ENCODE results near the gene URB1. TPM values are rescaled to one million over a fixed set of nuclear protein-coding genes. Genes with fewer than 3 reads are reported as not detected.
A peak's percentile ranks its signal among the peaks of the same experiment; 100 is the strongest.

The URB1 gene
- total and polyA plus RNA-seq, 2 donors (not counting 3 experiments of a cell fraction or from before 2014, with no cell fraction given): 8.0 to 27.3 TPM

GRCh38 chr21:32364387-32364786 lies 28.4 kb downstream of the URB1 start:
- H3K4me2 ChIP-seq (ENCODE audit: insufficient read depth, low read length): no peak overlapping the region
- ChIA-PET CTCF (interaction anchor here (1.4 to 2.2 kb wide), 3 partner anchors 8 to 237 kb away, joined by 5 to 7 read pairs (median 5); no protein-coding TSS in a partner anchor), POLR2A (no interaction called here)
- dilution Hi-C loops (cut with MboI; ENCODE audit: extremely low pct_ligation_motif_present, low sequenced_read_pairs) (no loop called here), intact Hi-C loops (cut with micrococcal nuclease) (no loop called here)
- H3K9ac ChIP-seq (replicated peaks; ENCODE audit: extremely low read depth, insufficient read depth, low read length): no peak overlapping the region
- H3K9me1 ChIP-seq (replicated peaks; ENCODE audit: control insufficient read depth, extremely low read depth, insufficient read depth, low read length): no peaks in the 10 kb centered on the region
- H3K4me3 ChIP-seq (replicated peaks in 1 of 3; ENCODE audit: insufficient read depth in 1 of 3, low read depth in 1 of 3, low read length in 3 of 3): no peak overlapping the region
- no peak for TF ChIP-seq MYC (IDR thresholded peaks at IDR 0.05; ENCODE audit: low read depth, low read length)
- H2AFZ ChIP-seq (ENCODE audit: low read depth, low read length): no peak overlapping the region
- H3K27ac ChIP-seq (ENCODE audit: insufficient read depth, low read depth, low read length): no peak overlapping the region
- no peaks in the 10 kb centered on the region for H3K27me3 ChIP-seq (ENCODE audit: control insufficient read depth in 2 of 2, insufficient read depth in 2 of 2, low read length in 2 of 2)
- H4K20me1 ChIP-seq (replicated peaks; ENCODE audit: control insufficient read depth, extremely low read depth, insufficient read depth, low read length): no peaks in the 10 kb centered on the region
- H3K4me1 ChIP-seq (ENCODE audit: control insufficient read depth, extremely low read depth, insufficient read depth, low read length): no peaks in the 10 kb centered on the region
- H3K36me3 ChIP-seq (ENCODE audit: control insufficient read depth in 2 of 2, extremely low read depth in 1 of 2, insufficient read depth in 2 of 2, low read length in 2 of 2): peaks cover 13 to 29% of the 10 kb centered on the region in 2 experiments
- H3K9me3 ChIP-seq (replicated peaks; ENCODE audit: control insufficient read depth, insufficient read depth, low read length): no peaks in the 10 kb centered on the region
- BruUV-seq (replicated peaks): no TSS peak
- FAIRE-seq (no peak), DNase-seq (ENCODE audit: low read depth, low spot score) (no peak)
- no peaks in the 10 kb centered on the region for H3K79me2 ChIP-seq (ENCODE audit: control insufficient read depth, insufficient read depth, low read length)

GRCh38 chr21:32360401-32360975 lies 32.3 kb downstream of the URB1 start:
- H3K27ac ChIP-seq (ENCODE audit: insufficient read depth, low read depth, low read length): peak overlapping the region; percentile 50
- no peak for TF ChIP-seq MAX (IDR thresholded peaks at IDR 0.05; ENCODE audit: insufficient read depth, insufficient read length)
- no peak for TF ChIP-seq POLR2A (IDR thresholded peaks at IDR 0.05; ENCODE audit: low read depth, low read length)
- no peak for TF ChIP-seq POLR2AphosphoS5 (IDR thresholded peaks at IDR 0.05; ENCODE audit: insufficient read depth, low read depth, low read length)
- TF ChIP-seq GATA2 (IDR thresholded peaks at IDR 0.05; ENCODE audit: insufficient read depth, insufficient read length, low read depth, low read length): no peak
- no peaks in the 10 kb centered on the region for H3K9me1 ChIP-seq (replicated peaks; ENCODE audit: control insufficient read depth, extremely low read depth, insufficient read depth, low read length)
- ChIA-PET POLR2A (interaction anchor here (0.6 kb wide), 1 partner anchor 24 kb away, joined by 6 read pairs; no protein-coding TSS in a partner anchor), CTCF (interaction anchor here (0.9 to 2.0 kb wide), 3 partner anchors 11 to 241 kb away, joined by 4 to 7 read pairs (median 6); no protein-coding TSS in a partner anchor)
- H2AFZ ChIP-seq (ENCODE audit: low read depth, low read length): no peak overlapping the region
- intact Hi-C loops (cut with micrococcal nuclease) (no loop called here), dilution Hi-C loops (cut with MboI; ENCODE audit: extremely low pct_ligation_motif_present, low sequenced_read_pairs) (no loop called here)
- no TSS peak for BruUV-seq (replicated peaks)
- no peaks in the 10 kb centered on the region for H4K20me1 ChIP-seq (replicated peaks; ENCODE audit: control insufficient read depth, extremely low read depth, insufficient read depth, low read length)
- DNase-seq (ENCODE audit: low read depth, low spot score): peak; percentile 85
- H3K9ac ChIP-seq (replicated peaks; ENCODE audit: extremely low read depth, insufficient read depth, low read length): no peak overlapping the region
- no peaks in the 10 kb centered on the region for H3K4me1 ChIP-seq (ENCODE audit: control insufficient read depth, extremely low read depth, insufficient read depth, low read length)
- H3K9me3 ChIP-seq (replicated peaks; ENCODE audit: control insufficient read depth, insufficient read depth, low read length): no peaks in the 10 kb centered on the region
- no peaks in the 10 kb centered on the region for H3K79me2 ChIP-seq (ENCODE audit: control insufficient read depth, insufficient read depth, low read length)
- no peak overlapping the region for H3K4me2 ChIP-seq (ENCODE audit: insufficient read depth, low read length)
- FAIRE-seq: peak; percentile 80
- H3K36me3 ChIP-seq (ENCODE audit: control insufficient read depth in 2 of 2, extremely low read depth in 1 of 2, insufficient read depth in 2 of 2, low read length in 2 of 2): peaks cover 8 to 41% of the 10 kb centered on the region in 2 experiments
- no peaks in the 10 kb centered on the region for H3K27me3 ChIP-seq (ENCODE audit: control insufficient read depth in 2 of 2, insufficient read depth in 2 of 2, low read length in 2 of 2)
- no peak overlapping the region for H3K4me3 ChIP-seq (replicated peaks in 1 of 3; ENCODE audit: insufficient read depth in 1 of 3, low read depth in 1 of 3, low read length in 3 of 3)

All from endothelial cell of umbilical vein (primary cell).